HUES6 (cell line): ENCODE measurements around the gene DAD1.

Experiments used
- H3K27ac ChIP-seq: 2 replicates; pipeline ENCODE4 v1.7.0; 2013; ENCODE audit warnings: low read depth, mild to moderate bottlenecking, low read length, inconsistent platforms
- H3K27me3 ChIP-seq: 2 replicates; pipeline ENCODE4 v1.6.1; 2013; ENCODE audit warnings: low read length; ENCODE audit not compliant: control insufficient read depth, insufficient read depth
- H3K36me3 ChIP-seq: 2 replicates; pipeline ENCODE4 v1.6.1; 2013; ENCODE audit warnings: low read length; ENCODE audit not compliant: control insufficient read depth, insufficient read depth
- H3K4me1 ChIP-seq: 2 replicates; pipeline ENCODE4 v1.6.1; 2013; ENCODE audit warnings: low read length; ENCODE audit not compliant: control insufficient read depth, insufficient read depth
- H3K4me3 ChIP-seq: 2 replicates; pipeline ENCODE4 v1.5.1; 2013; ENCODE audit warnings: low read depth, low read length
- H3K9ac ChIP-seq: one replicate; pipeline ENCODE4 v1.6.1; 2013; ENCODE audit warnings: mild to moderate bottlenecking, low read length
- H3K9me3 ChIP-seq: 2 replicates; pipeline ENCODE4 v1.6.1; 2013; ENCODE audit warnings: low read depth, low read length; ENCODE audit not compliant: control insufficient read depth, insufficient read depth

Gene DAD1

DNA sequence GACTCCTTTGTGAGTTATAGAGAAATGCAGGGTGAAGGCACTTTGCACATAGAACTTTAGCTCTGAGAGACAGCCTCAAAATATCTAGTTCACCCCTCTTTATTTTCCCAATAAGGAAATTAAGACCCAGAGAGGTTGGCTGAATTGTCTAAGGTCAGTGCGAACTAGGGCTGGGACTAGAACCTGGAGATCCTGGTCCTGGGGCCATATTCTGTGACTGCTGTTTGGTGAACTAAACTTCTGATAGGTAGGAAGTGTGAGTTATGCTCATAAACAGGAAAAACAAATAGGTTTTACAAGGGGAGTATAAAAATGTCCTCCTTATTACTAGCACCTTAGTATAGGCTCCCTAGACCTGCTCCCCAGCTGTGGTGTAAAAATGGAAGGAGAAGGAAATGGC is 53.9 kb downstream of the DAD1 start:
- Histone ChIP-seq H3K4me3 (no peak overlapping the region), H3K9ac (no peak overlapping the region), H3K36me3 (no peaks in the 10 kb centered on the region), H3K4me1 (peaks cover 6% of the 10 kb centered on the region; the same call in 1 of the 2 replicates), H3K27me3 (no peaks in the 10 kb centered on the region), H3K27ac (no peak overlapping the region), H3K9me3 (peaks cover 10% of the 10 kb centered on the region; the same call in 1 of the 2 replicates)

DNA sequence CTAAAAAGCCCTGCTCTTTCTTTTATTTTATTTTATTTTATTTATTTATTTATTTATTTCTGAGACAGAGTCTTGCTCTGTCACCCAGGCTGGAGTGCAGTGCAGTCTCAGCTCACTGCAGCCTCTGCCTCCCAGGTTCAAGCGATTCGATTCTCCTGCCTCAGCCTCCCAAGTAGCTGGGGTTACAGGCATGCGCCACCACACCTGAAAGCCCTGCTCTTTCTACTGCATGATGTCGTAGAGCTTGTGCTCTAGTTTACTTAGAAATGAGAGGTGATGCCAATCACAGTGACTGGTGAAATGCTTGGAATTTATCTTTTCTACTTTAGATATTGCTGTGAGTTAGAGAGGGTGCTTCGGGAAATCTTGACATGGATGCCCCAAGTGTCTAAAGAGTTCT is 54.5 kb downstream of the DAD1 start:
- Histone ChIP-seq H3K27ac (no peak overlapping the region), H3K9me3 (peaks cover 10% of the 10 kb centered on the region; the same call in 1 of the 2 replicates), H3K27me3 (no peaks in the 10 kb centered on the region), H3K36me3 (no peaks in the 10 kb centered on the region), H3K4me3 (no peak overlapping the region), H3K4me1 (peaks cover 6% of the 10 kb centered on the region; the same call in 1 of the 2 replicates), H3K9ac (no peak overlapping the region)

DNA sequence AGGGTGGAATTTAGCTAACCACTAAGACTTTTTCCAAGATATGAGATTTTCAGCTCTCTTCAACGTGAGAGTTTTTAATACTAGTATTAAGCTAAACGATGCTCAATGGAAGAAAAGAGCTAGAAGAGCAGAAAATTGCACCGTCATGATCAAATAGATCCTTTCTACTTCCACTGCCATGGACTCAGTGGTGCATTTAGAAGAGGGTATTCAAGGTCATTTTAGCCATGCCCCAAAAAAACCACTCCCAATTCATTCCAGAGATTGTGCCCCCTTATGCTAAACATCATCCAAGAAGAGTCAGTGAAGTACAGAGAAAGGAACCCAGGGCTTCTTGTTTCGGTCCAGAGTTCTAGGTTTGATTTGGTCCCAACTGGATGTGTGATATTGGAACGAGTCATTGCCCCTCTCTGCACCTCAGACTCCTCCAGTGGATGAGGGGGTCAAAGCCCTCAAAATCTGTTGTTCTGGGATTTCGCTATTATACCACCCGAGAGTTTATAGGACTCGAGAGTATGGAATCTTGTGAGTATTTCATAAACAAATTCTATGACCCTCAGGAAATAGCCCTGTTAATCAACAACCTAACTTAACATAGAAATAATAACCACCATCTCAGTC is 55.2 kb downstream of the DAD1 start:
- no peak overlapping the region for H3K4me3 ChIP-seq

DNA sequence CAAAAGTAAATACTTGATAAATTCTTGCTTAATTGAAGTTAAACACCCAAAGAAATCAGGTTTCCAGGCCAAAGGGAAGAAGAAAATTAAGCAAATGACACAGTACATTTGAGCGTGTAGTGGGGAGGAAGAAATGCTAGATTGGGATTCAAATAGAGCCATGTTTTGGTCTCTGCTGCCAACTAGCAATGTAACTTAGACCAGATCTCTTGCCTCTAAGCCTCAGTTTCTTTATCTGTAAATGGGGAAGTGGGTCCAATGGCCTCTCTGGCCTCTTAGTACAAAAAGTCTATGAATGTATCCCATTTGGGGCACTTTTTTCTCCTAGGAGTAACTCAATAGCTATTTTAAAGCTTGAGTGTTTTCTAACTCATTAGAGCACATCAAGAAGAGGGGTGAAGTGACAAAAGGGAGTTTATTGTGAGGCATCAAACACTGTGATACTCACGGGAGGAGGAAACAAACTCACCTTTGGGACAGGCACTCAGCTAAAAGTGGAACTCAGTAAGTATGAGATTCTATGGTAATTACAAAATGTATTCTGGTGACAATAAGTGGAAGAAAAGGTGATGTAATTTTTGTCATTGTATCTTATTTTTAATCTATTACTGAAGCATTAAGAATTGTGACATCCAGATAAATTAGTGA is 55.8 kb downstream of the DAD1 start:
- H3K9ac ChIP-seq = no peak overlapping the region
- H3K9me3 ChIP-seq = peaks cover 10% of the 10 kb centered on the region; the same call in 1 of the 2 replicates
- H3K27me3 ChIP-seq = no peaks in the 10 kb centered on the region
- H3K4me1 ChIP-seq = peaks cover 6% of the 10 kb centered on the region; the same call in 1 of the 2 replicates
- H3K4me3 ChIP-seq = no peak overlapping the region
- no peaks in the 10 kb centered on the region for H3K36me3 ChIP-seq
- H3K27ac ChIP-seq = no peak overlapping the region

More for the DNA sequence above, 55.2 kb downstream of the DAD1 start:
- Histone ChIP-seq H3K36me3 (no peaks in the 10 kb centered on the region), H3K27me3 (no peaks in the 10 kb centered on the region), H3K27ac (no peak overlapping the region), H3K9ac (no peak overlapping the region), H3K4me1 (peaks cover 6% of the 10 kb centered on the region; the same call in 1 of the 2 replicates), H3K9me3 (peaks cover 10% of the 10 kb centered on the region; the same call in 1 of the 2 replicates)

DNA sequence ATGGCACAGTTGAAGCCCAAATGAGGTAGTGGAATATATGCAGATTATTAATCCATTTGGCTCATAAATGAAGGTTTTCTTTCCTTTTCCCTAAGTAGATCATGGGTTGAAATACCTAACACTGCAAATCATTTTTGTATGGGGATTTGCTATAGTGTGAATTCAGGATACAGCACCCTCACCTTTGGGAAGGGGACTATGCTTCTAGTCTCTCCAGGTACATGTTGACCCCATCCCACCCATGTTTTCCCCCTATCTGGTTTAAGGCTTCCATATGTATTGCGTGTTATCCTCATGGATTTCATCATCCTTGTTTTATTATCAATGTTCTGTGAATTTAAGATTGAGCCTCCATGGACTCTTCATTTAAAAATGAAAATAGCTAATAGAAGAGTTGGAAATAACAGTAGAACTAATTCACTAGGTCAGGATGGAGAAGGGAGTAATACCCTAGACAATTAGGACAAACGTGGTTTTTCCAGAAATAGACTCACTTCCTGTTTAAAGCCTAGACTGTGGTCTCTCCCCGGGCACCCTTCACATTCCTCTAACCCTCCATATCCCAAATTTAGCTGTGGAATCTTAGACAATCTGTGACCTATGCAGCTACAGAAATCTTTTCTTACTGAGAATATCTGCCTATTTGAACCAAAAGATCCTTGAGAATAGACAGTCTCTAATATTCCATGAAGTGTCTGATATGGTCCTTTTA is 56.5 kb downstream of the DAD1 start:
- Histone ChIP-seq H3K27ac (no peak overlapping the region), H3K9ac (no peak overlapping the region), H3K36me3 (no peaks in the 10 kb centered on the region), H3K4me3 (no peak overlapping the region), H3K27me3 (no peaks in the 10 kb centered on the region), H3K4me1 (peaks cover 6% of the 10 kb centered on the region; the same call in 1 of the 2 replicates), H3K9me3 (peaks cover 9% of the 10 kb centered on the region; the same call in 1 of the 2 replicates)

DNA sequence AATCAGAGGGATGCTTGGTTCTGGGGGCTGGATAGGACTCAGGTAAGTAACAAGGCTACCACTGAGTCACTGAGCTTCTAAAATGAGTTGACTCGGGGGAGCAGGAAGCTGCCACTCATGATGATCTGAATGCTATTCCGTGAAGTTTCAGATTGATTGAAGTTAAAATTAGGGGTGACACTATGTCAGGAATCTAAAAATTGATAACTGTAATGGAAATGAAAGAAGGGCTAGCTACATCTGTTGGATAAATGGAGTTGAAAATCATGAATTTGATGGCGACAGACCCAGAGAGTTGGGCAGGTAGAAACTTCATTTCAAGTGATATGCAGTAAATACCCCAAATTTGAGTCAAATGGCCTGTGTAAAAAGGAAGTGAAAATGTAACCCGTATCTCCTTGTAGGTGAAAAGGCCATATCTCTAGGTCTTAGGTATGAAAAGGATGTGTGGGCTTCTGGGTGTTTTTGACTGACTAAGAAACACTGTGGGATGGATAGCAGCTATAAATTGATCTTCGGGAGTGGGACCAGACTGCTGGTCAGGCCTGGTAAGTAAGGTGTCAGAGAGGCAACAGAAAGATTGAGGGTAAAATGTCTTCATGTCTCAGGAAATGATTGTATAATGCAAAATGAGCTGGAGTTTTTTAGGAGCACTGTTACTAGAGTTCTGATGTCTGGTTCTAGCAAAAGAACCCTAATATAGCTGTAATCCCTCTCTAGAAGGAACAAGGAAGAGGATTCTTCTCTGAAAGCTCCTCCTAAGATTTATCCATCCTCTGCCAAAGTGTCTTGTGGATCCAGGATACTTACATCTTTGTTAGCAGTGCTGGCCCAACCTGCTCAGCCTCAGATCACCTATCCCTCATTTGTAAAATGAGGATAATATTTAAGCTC is 57.3 kb downstream of the DAD1 start:
- H3K4me3 ChIP-seq = no peak overlapping the region
- H3K36me3 ChIP-seq = no peaks in the 10 kb centered on the region
- 0 out of 2 replicates have a peak, but pooled peaks cover under 1% of the 10 kb centered on the region for H3K9me3 ChIP-seq
- no peaks in the 10 kb centered on the region for H3K27me3 ChIP-seq
- peaks cover 2% of the 10 kb centered on the region; the same call in 1 of the 2 replicates for H3K4me1 ChIP-seq
- no peak overlapping the region for H3K27ac ChIP-seq
- H3K9ac ChIP-seq = no peak overlapping the region

DNA sequence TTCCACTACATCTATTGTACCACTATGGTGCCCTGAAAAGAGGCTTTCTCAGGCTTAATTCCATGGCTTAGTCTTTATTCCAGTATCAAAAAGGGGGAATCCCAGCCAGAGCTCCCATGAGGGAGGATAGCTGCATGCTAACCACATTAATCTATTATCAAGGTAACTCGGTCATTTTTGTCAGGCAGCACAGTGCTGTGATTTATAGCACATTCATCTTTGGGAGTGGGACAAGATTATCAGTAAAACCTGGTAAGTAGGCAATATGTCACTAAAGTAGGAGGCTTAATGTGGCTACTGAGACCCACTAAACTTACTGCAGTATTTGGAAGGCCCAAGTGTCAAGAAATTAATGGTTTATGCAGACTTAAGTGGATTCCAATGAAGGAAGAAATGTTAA is 58.9 kb downstream of the DAD1 start:
- no peak overlapping the region for H3K4me3 ChIP-seq
- no peaks in the 10 kb centered on the region for H3K36me3 ChIP-seq
- H3K27ac ChIP-seq = no peak overlapping the region
- no peaks in the 10 kb centered on the region for H3K4me1 ChIP-seq
- H3K9me3 ChIP-seq = no peaks in the 10 kb centered on the region
- no peak overlapping the region for H3K9ac ChIP-seq
- H3K27me3 ChIP-seq = no peaks in the 10 kb centered on the region

DNA sequence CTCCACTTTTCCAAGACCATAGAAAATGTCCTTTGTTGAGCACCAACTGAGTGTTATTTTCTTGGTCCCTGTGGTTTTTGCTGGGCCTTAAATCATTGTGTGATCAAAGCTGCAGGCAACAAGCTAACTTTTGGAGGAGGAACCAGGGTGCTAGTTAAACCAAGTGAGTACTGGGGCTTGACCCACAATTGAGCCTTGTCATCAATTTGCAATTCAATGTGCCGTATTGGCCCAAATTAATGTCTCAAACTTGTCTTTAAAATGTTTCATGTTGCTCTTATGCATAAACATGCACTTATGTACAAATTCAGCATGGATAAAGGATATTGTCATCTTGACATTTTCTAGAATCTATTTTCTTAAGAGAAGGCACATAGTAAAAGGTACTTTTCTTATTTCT is 62.3 kb downstream of the DAD1 start:
- no peak overlapping the region for H3K9ac ChIP-seq
- no peak overlapping the region for H3K27ac ChIP-seq
- no peaks in the 10 kb centered on the region for H3K4me1 ChIP-seq
- no peaks in the 10 kb centered on the region for H3K9me3 ChIP-seq
- no peak overlapping the region for H3K4me3 ChIP-seq
- no peaks in the 10 kb centered on the region for H3K27me3 ChIP-seq
- no peaks in the 10 kb centered on the region for H3K36me3 ChIP-seq

DNA sequence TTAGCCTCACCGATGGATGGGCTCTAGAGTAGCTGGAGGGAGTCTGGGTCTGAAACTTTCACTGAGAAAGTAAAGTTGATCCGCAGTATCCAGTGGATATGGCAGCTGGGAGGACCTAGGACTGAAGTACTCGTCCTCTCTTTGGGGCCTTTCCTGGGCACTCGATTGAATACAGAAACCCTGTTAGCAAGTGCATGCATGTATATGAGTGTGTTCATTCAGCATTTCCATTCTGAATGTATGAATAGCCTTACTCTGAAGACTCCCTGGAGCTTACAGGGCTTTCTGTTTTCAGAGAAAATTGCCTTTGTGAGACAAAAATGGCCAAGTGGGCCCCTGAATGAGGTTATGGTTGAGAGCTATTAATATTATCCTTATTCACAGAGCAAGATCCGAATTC is 62.8 kb downstream of the DAD1 start:
- H3K4me3 ChIP-seq = no peak overlapping the region
- H3K27ac ChIP-seq = no peak overlapping the region
- H3K9ac ChIP-seq = no peak overlapping the region
- H3K9me3 ChIP-seq = no peaks in the 10 kb centered on the region
- no peaks in the 10 kb centered on the region for H3K27me3 ChIP-seq
- no peaks in the 10 kb centered on the region for H3K4me1 ChIP-seq
- H3K36me3 ChIP-seq = no peaks in the 10 kb centered on the region

DNA sequence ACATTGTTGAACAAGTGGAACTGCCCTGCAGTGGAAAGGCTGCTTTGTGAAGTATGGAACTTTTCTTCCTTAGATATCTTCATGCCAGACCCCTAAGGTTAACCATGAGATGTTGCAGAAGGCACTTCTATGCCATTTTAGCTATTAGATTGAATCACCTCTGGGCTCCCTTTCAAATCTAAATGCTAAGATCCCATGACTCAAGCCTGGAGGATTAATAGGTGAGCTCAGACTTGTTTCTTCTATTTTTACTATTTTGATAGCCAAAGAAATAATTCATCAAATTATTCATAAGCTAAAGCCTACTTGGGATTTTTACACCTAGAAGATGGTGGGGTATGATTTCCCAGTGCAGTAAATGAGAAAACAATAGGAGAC is 64.3 kb downstream of the DAD1 start:
- Histone ChIP-seq H3K27me3 (no peaks in the 10 kb centered on the region), H3K36me3 (no peaks in the 10 kb centered on the region), H3K4me3 (no peak overlapping the region), H3K9me3 (no peaks in the 10 kb centered on the region), H3K27ac (no peak overlapping the region), H3K9ac (no peak overlapping the region), H3K4me1 (no peaks in the 10 kb centered on the region)
